GM10266 (cell line): ENCODE measurements around the gene EMILIN2.

ENCODE experiments used
- DNase-seq: peaks from one replicate; pipeline ENCODE4 v3.0.0; 2012; ENCODE audit errors: extremely low spot score
- CTCF ChIP-seq: IDR thresholded peaks from 2 replicates; pipeline ENCODE4 v1.5.1; 2012; ENCODE audit warnings: mild to moderate bottlenecking, low read depth; ENCODE audit not compliant: control insufficient read depth, insufficient read depth; ENCODE audit errors: missing control alignments

The EMILIN2 gene

GRCh38 chr18:2890606-2891005 is 43.8 kb downstream of the EMILIN2 start:
- DNase-seq, result no peak
- TF ChIP-seq CTCF, result no peak

- TF ChIP-seq CTCF, result no peak
- DNase-seq, result no peak
These were observed 45.0 kb downstream of the EMILIN2 start for GRCh38 chr18:2891526-2892431.

GRCh38 chr18:2893056-2893455 is 46.2 kb downstream of the EMILIN2 start:
- no peak for TF ChIP-seq CTCF

GRCh38 chr18:2893676-2894075 is 46.9 kb downstream of the EMILIN2 start:
- no peak for TF ChIP-seq CTCF
- DNase-seq, result no peak

More at GRCh38 chr18:2893056-2893455, 46.2 kb downstream of the EMILIN2 start:
- DNase-seq, result no peak

GRCh38 chr18:2894131-2894840 is 47.5 kb downstream of the EMILIN2 start:
- no peak for TF ChIP-seq CTCF
- DNase-seq, result no peak

- no peak for DNase-seq
- no peak for TF ChIP-seq CTCF
These were observed 48.1 kb downstream of the EMILIN2 start for GRCh38 chr18:2894841-2895370.
